HL-60/S4 treated with retinoic acid at 250 ng/mL for 4 days and 3 days (cell line): ENCODE data around the gene ARL14EP.

Experiments used
- in situ Hi-C: fragments of 300-500 bp; cut with MboI; formaldehyde crosslinking; loops from 2 replicates; pipeline ENCODE4 v1.7.0; 2022; ENCODE audit warnings: low sequenced_read_pairs

The ARL14EP gene

GRCh38 chr11:30326114-30326778 lies 3.3 kb downstream of the ARL14EP start:
- in situ Hi-C loops: no loop called here

GRCh38 chr11:30326906-30327305 lies 4.0 kb downstream of the ARL14EP start:
- in situ Hi-C loops: no loop called here

GRCh38 chr11:30328681-30329080 lies 5.8 kb downstream of the ARL14EP start:
- in situ Hi-C loops: no loop called here

GRCh38 chr11:30329150-30329940 lies 6.4 kb downstream of the ARL14EP start:
- in situ Hi-C loops: no loop called here

- in situ Hi-C loops: no loop called here
Observed at GRCh38 chr11:30333405-30333804, 10.5 kb downstream of the ARL14EP start.

- in situ Hi-C loops: no loop called here
Observed at GRCh38 chr11:30342736-30343166, 19.8 kb downstream of the ARL14EP start.

GRCh38 chr11:30344085-30344484 lies 21.2 kb downstream of the ARL14EP start:
- in situ Hi-C loops: no loop called here

- in situ Hi-C loops: no loop called here
Observed at GRCh38 chr11:30345644-30346043, 22.7 kb downstream of the ARL14EP start.

- in situ Hi-C loops: no loop called here
Observed at GRCh38 chr11:30346068-30346688, 23.3 kb downstream of the ARL14EP start.

GRCh38 chr11:30348035-30348434 lies 25.1 kb downstream of the ARL14EP start:
- in situ Hi-C loops: no loop called here

- in situ Hi-C loops: loop anchor here (25.0 kb wide), 1 partner anchor 562 kb away; no protein-coding TSS in a partner anchor
Observed at GRCh38 chr11:30349885-30350284, 27.0 kb downstream of the ARL14EP start.

GRCh38 chr11:30350384-30350783 lies 27.5 kb downstream of the ARL14EP start:
- in situ Hi-C loops: loop anchor here (25.0 kb wide), 1 partner anchor 562 kb away; no protein-coding TSS in a partner anchor

- in situ Hi-C loops: loop anchor here (25.0 kb wide), 1 partner anchor 561 kb away; no protein-coding TSS in a partner anchor
Observed at GRCh38 chr11:30351061-30351460, 28.2 kb downstream of the ARL14EP start.

- in situ Hi-C loops: loop anchor here (25.0 kb wide), 1 partner anchor 556 kb away; no protein-coding TSS in a partner anchor
Observed at GRCh38 chr11:30356391-30356790, 33.5 kb downstream of the ARL14EP start.

- in situ Hi-C loops: loop anchor here (25.0 kb wide), 1 partner anchor 554 kb away; no protein-coding TSS in a partner anchor
Observed at GRCh38 chr11:30357872-30358271, 35.0 kb downstream of the ARL14EP start.

- in situ Hi-C loops: loop anchor here (25.0 kb wide), 1 partner anchor 554 kb away; no protein-coding TSS in a partner anchor
Observed at GRCh38 chr11:30358536-30358935, 35.6 kb downstream of the ARL14EP start.

- in situ Hi-C loops: loop anchor here (25.0 kb wide), 1 partner anchor 552 kb away; no protein-coding TSS in a partner anchor
Observed at GRCh38 chr11:30360741-30361140, 37.8 kb downstream of the ARL14EP start.

- in situ Hi-C loops: loop anchor here (25.0 kb wide), 1 partner anchor 548 kb away; no protein-coding TSS in a partner anchor
Observed at GRCh38 chr11:30364139-30364836, 41.4 kb downstream of the ARL14EP start.

- in situ Hi-C loops: loop anchor here (25.0 kb wide), 1 partner anchor 547 kb away; no protein-coding TSS in a partner anchor
Observed at GRCh38 chr11:30364837-30365482, 42.1 kb downstream of the ARL14EP start.
